Measurements from ENCODE around the gene TRIAP1. TPM values are rescaled to one million over a fixed set of nuclear protein-coding genes. Genes with fewer than 3 reads are reported as not detected.

TRIAP1 gene
- total and polyA plus RNA-seq, 9 donors = 8.1 to 18.5 (median 13.4) TPM

DNA sequence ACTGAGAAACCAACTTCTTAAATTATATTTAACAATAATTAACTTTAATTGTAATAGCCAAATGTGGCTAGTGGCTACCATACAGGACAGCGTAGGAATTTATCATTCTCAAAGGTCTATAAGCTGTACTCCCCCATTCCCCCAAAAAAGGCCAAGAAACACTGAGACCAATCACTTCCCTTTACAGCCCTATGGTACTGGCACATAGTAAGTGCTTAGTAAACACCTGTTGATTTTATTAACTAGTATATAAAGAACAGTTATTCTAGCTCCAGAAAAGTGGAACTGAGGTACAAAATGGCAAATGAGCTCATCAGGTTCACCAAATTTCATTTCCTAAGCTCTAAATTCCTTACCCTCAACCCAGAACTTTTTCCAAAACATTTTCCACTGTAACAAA is 29.5 kb upstream of the TRIAP1 start:
- H3K27me3 ChIP-seq = no peaks in the 10 kb centered on the region
- DNase-seq = no peak
- H3K4me1 ChIP-seq (ENCODE audit: insufficient read depth) = peaks cover 2% of the 10 kb centered on the region
- H3K36me3 ChIP-seq = no peaks in the 10 kb centered on the region
- intact Hi-C loops (cut with DNase I) = no loop called here
- no peak overlapping the region for H3K4me3 ChIP-seq
- no peak overlapping the region for H3K27ac ChIP-seq
- no peaks in the 10 kb centered on the region for H3K9me3 ChIP-seq
- no peak for TF ChIP-seq POLR2A (IDR thresholded peaks at IDR 0.05)
- TF ChIP-seq, protein P1, sequence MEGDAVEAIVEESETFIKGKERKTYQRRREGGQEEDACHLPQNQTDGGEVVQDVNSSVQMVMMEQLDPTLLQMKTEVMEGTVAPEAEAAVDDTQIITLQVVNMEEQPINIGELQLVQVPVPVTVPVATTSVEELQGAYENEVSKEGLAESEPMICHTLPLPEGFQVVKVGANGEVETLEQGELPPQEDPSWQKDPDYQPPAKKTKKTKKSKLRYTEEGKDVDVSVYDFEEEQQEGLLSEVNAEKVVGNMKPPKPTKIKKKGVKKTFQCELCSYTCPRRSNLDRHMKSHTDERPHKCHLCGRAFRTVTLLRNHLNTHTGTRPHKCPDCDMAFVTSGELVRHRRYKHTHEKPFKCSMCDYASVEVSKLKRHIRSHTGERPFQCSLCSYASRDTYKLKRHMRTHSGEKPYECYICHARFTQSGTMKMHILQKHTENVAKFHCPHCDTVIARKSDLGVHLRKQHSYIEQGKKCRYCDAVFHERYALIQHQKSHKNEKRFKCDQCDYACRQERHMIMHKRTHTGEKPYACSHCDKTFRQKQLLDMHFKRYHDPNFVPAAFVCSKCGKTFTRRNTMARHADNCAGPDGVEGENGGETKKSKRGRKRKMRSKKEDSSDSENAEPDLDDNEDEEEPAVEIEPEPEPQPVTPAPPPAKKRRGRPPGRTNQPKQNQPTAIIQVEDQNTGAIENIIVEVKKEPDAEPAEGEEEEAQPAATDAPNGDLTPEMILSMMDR (IDR thresholded peaks at IDR 0.05) = no peak
- TF ChIP-seq EP300 (IDR thresholded peaks at IDR 0.05) = no peak
- WGBS, 3 donors = 58 to 94% (median 81%) methylated on average over 1 of the region's 1 CpG

DNA sequence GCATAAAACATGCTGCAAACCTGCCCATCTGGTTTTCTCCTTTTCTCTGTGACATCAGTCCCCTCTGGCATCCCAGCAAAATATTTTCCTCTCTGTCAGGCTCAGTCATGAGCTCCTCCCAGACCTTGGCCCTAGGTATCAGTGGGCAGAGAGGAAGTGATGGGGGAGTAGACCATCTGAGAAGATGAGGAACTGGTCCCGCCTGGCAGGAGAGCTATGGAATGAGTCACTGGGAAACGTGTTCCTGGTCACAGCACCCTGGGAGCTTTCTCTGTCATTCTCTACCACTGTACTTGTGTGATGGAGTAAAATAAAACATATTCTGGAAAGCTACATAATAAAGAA is 28.4 kb upstream of the TRIAP1 start:
- Histone ChIP-seq H3K27ac (no peak overlapping the region), H3K9me3 (no peaks in the 10 kb centered on the region), H3K4me1 (ENCODE audit: insufficient read depth) (peaks cover 5% of the 10 kb centered on the region), H3K36me3 (no peaks in the 10 kb centered on the region), H3K4me3 (no peak overlapping the region), H3K27me3 (no peaks in the 10 kb centered on the region)
- 0 to 5% (median 4%) methylated on average over 2 of the region's 2 CpGs for WGBS, 3 donors
- TF ChIP-seq, protein P1 (IDR thresholded peaks at IDR 0.05) = no peak
- TF ChIP-seq POLR2A (IDR thresholded peaks at IDR 0.05) (no peak), EP300 (IDR thresholded peaks at IDR 0.05) (no peak)
- peak in 1 of 5 donors; percentile 28 for DNase-seq
- intact Hi-C loops (cut with DNase I) = no loop called here

DNA sequence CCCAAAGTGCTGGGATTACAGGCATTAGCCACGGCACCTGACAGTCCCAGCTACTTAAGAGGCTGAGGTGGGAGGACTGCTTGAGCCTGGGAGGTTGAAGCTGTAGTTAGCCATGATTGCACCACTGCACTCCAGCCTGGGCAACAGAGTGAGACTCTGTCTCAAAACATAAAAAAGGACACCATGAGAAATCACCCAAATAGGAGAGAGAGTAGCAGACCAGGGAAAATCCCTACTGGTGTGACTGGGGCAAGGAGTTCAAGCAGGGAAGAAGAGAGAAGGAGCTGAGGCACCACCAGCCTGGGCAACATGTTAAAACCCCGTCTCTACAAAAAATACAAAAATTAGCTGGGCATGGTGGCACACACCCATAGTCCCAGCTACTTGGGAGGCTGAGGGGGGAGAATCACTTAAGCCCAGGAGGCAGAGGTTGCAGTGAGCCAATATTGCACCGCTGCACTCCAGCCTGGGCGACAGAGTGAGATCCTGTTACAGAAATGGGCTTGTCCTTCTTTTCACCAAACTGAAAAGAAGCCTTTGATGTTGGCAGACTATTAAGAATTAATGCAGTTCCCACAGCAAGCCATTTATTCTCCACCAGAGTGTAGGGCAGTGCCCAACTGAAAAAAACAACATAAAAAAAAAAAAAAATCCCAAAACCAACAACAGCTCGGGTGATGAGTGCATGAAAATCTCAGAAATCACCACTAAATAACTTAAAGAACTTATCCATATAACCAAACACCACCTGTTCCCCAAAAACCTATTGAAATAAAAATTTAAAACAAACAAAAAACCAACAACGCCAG is 27.8 kb upstream of the TRIAP1 start:
- no peaks in the 10 kb centered on the region for H3K9me3 ChIP-seq
- H3K27ac ChIP-seq = no peak overlapping the region
- H3K4me3 ChIP-seq = no peak overlapping the region
- no peaks in the 10 kb centered on the region for H3K36me3 ChIP-seq
- WGBS, 3 donors = 64 to 67% (median 64%) methylated on average over 6 of the region's 6 CpGs
- no peak for DNase-seq
- H3K27me3 ChIP-seq = no peaks in the 10 kb centered on the region
- peaks cover 5% of the 10 kb centered on the region for H3K4me1 ChIP-seq (ENCODE audit: insufficient read depth)
- TF ChIP-seq, protein P1 (IDR thresholded peaks at IDR 0.05) = no peak
- no peak for TF ChIP-seq POLR2A (IDR thresholded peaks at IDR 0.05)
- no peak for TF ChIP-seq EP300 (IDR thresholded peaks at IDR 0.05)
- intact Hi-C loops (cut with DNase I) = no loop called here

DNA sequence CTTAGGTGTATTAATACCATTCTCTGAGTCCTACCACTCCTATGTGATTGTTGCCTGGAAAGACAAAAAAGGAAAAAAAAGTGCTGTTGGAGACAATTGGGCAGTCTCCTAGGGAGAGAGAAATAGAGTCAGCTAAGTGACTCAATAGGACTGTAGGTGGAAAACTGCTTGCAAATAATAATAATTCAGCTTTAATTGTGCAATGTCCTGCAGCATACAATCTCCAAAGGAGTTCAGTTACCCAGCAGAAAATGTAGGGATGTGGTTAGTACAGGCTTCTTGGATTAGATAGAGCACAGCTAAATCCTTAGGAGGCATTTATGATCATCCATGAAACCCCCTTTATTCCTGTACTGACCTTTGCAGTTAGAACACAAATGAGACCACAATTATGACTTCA is 26.3 kb upstream of the TRIAP1 start:
- H3K27ac ChIP-seq = no peak overlapping the region
- intact Hi-C loops (cut with DNase I) = no loop called here
- H3K27me3 ChIP-seq = no peaks in the 10 kb centered on the region
- no peak overlapping the region for H3K4me3 ChIP-seq
- no peak for DNase-seq
- peaks cover 5% of the 10 kb centered on the region for H3K4me1 ChIP-seq (ENCODE audit: insufficient read depth)
- no peaks in the 10 kb centered on the region for H3K9me3 ChIP-seq
- no peaks in the 10 kb centered on the region for H3K36me3 ChIP-seq
- TF ChIP-seq EP300 (IDR thresholded peaks at IDR 0.05) = no peak

DNA sequence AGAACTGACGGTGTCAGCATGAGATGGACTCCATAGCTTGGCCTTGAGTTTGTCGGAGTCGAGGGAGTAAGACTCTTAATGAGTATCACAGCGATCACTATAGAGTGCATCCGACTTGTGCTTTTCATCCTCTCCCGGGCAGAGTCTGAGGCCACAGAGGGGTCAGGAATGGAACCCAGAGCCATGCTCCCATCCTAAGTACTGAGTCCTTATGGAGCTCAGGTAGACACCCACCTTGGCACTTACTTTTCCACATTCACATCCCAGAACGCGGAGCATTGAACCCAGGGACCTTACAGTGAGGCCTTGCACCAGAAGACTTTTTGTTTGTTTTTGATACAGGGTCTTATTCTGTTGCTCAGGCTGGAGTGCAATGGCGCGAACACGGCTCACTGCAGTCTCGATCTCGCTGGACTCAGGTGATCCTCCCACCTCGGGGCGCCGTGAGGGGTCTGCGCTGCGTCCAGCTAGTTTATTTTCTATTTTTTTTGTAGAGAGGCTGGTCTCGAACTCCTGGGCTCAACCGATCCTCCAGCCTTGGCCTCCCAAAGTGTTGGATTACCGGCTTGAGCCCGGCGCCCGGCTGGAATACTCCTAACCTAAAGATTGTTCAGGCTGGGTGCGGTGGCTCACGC is 24.1 kb upstream of the TRIAP1 start:
- TF ChIP-seq POLR2A (IDR thresholded peaks at IDR 0.05) (no peak), EP300 (IDR thresholded peaks at IDR 0.05) (no peak)
- TF ChIP-seq, protein P1 (IDR thresholded peaks at IDR 0.05) = no peak
- peaks cover 9% of the 10 kb centered on the region for H3K4me1 ChIP-seq (ENCODE audit: insufficient read depth)
- WGBS, 3 donors = 49 to 60% (median 50%) methylated on average over 26 of the region's 26 CpGs
- no peaks in the 10 kb centered on the region for H3K36me3 ChIP-seq
- peak overlapping the region; percentile 79 for H3K4me3 ChIP-seq
- H3K27ac ChIP-seq = peak overlapping the region; percentile 87 to 89
- no peaks in the 10 kb centered on the region for H3K27me3 ChIP-seq
- intact Hi-C loops (cut with DNase I) = no loop called here
- peak in 2 of 5 donors; percentile 18 to 43 for DNase-seq
- H3K9me3 ChIP-seq = no peaks in the 10 kb centered on the region
